ENCODE measurements around the gene COL4A6. TPM values are rescaled to one million over a fixed set of nuclear protein-coding genes. Genes with fewer than 3 reads are reported as not detected.

Gene COL4A6
- total RNA-seq, 1 donor from 2014 or later: 40.5 TPM

GRCh38 chrX:108362026-108362425 is 76.2 kb downstream of the COL4A6 start:
- H3K9me3 ChIP-seq (ENCODE audit: low read depth): no peaks in the 10 kb centered on the region
- peaks cover 26% of the 10 kb centered on the region for H3K36me3 Mint-ChIP-seq
- H3K4me2 ChIP-seq: no peak overlapping the region

DNA sequence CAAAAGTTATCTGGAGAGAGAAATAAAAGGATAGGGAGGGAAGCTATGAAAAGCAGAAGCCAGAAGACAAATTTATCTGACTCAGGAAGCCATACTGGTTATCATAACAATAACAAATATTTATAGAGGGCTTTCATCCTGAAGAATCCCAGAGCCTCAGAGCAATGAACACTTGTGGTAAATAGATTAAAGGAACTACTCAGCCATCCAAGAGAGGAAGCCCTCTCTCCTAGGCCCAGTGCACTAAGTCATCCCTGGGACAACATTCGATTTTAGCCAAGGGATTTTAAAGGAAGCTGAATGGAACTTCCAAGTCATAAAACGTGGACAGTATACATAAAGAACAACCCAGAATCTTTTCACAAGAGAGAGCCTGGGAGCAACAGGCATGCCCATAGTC is 76.9 kb downstream of the COL4A6 start:
- TF ChIP-seq, protein P1, sequence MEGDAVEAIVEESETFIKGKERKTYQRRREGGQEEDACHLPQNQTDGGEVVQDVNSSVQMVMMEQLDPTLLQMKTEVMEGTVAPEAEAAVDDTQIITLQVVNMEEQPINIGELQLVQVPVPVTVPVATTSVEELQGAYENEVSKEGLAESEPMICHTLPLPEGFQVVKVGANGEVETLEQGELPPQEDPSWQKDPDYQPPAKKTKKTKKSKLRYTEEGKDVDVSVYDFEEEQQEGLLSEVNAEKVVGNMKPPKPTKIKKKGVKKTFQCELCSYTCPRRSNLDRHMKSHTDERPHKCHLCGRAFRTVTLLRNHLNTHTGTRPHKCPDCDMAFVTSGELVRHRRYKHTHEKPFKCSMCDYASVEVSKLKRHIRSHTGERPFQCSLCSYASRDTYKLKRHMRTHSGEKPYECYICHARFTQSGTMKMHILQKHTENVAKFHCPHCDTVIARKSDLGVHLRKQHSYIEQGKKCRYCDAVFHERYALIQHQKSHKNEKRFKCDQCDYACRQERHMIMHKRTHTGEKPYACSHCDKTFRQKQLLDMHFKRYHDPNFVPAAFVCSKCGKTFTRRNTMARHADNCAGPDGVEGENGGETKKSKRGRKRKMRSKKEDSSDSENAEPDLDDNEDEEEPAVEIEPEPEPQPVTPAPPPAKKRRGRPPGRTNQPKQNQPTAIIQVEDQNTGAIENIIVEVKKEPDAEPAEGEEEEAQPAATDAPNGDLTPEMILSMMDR (IDR thresholded peaks at IDR 0.05): no peak
- TF ChIP-seq EZH2phosphoT487 (IDR thresholded peaks at IDR 0.05) (no peak), EZH2 (IDR thresholded peaks at IDR 0.05) (no peak)
- Histone ChIP-seq H3K4me1 (peaks cover 12% of the 10 kb centered on the region), H3K27me3 (no peaks in the 10 kb centered on the region), H3F3A (ENCODE audit: low read depth) (no peaks in the 10 kb centered on the region), H3K27ac (no peak overlapping the region), H3K36me3 (no peaks in the 10 kb centered on the region), H4K20me1 (ENCODE audit: low read depth) (no peaks in the 10 kb centered on the region), H3K9ac (no peak overlapping the region), H2AFZ (replicated peaks) (no peak overlapping the region), H3K4me2 (no peak overlapping the region), H3K79me2 (ENCODE audit: low read depth) (no peaks in the 10 kb centered on the region), H3K9me3 (ENCODE audit: low read depth) (no peaks in the 10 kb centered on the region), H3K4me3 (no peak overlapping the region)
- no peak overlapping the region for H3K4me3 Mint-ChIP-seq
- H3K36me3 Mint-ChIP-seq: peaks cover 26% of the 10 kb centered on the region
- DNase-seq (ENCODE audit: low spot score): no peak
- no peak overlapping the region for H3K27ac Mint-ChIP-seq
- no peaks in the 10 kb centered on the region for H3K9me3 Mint-ChIP-seq
- H3K27me3 Mint-ChIP-seq (ENCODE audit: insufficient read depth, low read depth): no peaks in the 10 kb centered on the region
- H3K4me1 Mint-ChIP-seq: peaks cover 18% of the 10 kb centered on the region

More at GRCh38 chrX:108362026-108362425, 76.2 kb downstream of the COL4A6 start:
- Histone ChIP-seq H3K4me3 (no peak overlapping the region), H3K27ac (no peak overlapping the region), H3K9ac (no peak overlapping the region), H2AFZ (replicated peaks) (no peak overlapping the region), H3K27me3 (no peaks in the 10 kb centered on the region), H3K4me1 (peaks cover 13% of the 10 kb centered on the region), H3K36me3 (no peaks in the 10 kb centered on the region), H4K20me1 (ENCODE audit: low read depth) (no peaks in the 10 kb centered on the region), H3K79me2 (ENCODE audit: low read depth) (no peaks in the 10 kb centered on the region), H3F3A (ENCODE audit: low read depth) (no peaks in the 10 kb centered on the region)
- no peak for DNase-seq (ENCODE audit: low spot score)
- H3K4me1 Mint-ChIP-seq: peaks cover 17% of the 10 kb centered on the region
- no peaks in the 10 kb centered on the region for H3K27me3 Mint-ChIP-seq (ENCODE audit: insufficient read depth, low read depth)
- no peak overlapping the region for H3K4me3 Mint-ChIP-seq
- no peak overlapping the region for H3K27ac Mint-ChIP-seq
- H3K9me3 Mint-ChIP-seq: no peaks in the 10 kb centered on the region
- TF ChIP-seq, protein P1 (IDR thresholded peaks at IDR 0.05): no peak
- no peak for TF ChIP-seq EZH2 (IDR thresholded peaks at IDR 0.05)
- no peak for TF ChIP-seq EZH2phosphoT487 (IDR thresholded peaks at IDR 0.05)

GRCh38 chrX:108359806-108360602 is 78.2 kb downstream of the COL4A6 start:
- Histone ChIP-seq H3K4me3 (no peak overlapping the region), H3K36me3 (no peaks in the 10 kb centered on the region)

More at GRCh38 chrX:108359806-108360602, 78.2 kb downstream of the COL4A6 start:
- H3K36me3 Mint-ChIP-seq: peaks cover 25% of the 10 kb centered on the region
- TF ChIP-seq EZH2 (IDR thresholded peaks at IDR 0.05) (no peak), EZH2phosphoT487 (IDR thresholded peaks at IDR 0.05) (no peak)
- TF ChIP-seq, protein P1 (IDR thresholded peaks at IDR 0.05): no peak
- no peak overlapping the region for H3K27ac ChIP-seq
- no peaks in the 10 kb centered on the region for H3F3A ChIP-seq (ENCODE audit: low read depth)
- H4K20me1 ChIP-seq (ENCODE audit: low read depth): no peaks in the 10 kb centered on the region
- H3K79me2 ChIP-seq (ENCODE audit: low read depth): no peaks in the 10 kb centered on the region
- no peaks in the 10 kb centered on the region for H3K9me3 Mint-ChIP-seq
- peaks cover 8% of the 10 kb centered on the region for H3K4me1 ChIP-seq
- H3K27ac Mint-ChIP-seq: no peak overlapping the region
- H3K27me3 Mint-ChIP-seq (ENCODE audit: insufficient read depth, low read depth): no peaks in the 10 kb centered on the region
- no peak overlapping the region for H3K4me3 Mint-ChIP-seq
- no peak overlapping the region for H3K9ac ChIP-seq
- no peak overlapping the region for H2AFZ ChIP-seq (replicated peaks)
- no peak overlapping the region for H3K4me2 ChIP-seq
- H3K4me1 Mint-ChIP-seq: peaks cover 24% of the 10 kb centered on the region
- no peaks in the 10 kb centered on the region for H3K9me3 ChIP-seq (ENCODE audit: low read depth)
- H3K27me3 ChIP-seq: no peaks in the 10 kb centered on the region
- no peak for DNase-seq (ENCODE audit: low spot score)

Data from neural progenitor cell (in vitro differentiated cells).